Ammon's horn (tissue), 1 donor: ENCODE results near the gene GALNTL6.
"Not testable (repeated sequence)": the region's sequence is repeated elsewhere in the genome, so short reads cannot be mapped to it uniquely, and the experiment has no call there.

Experiments
- DNase-seq: peaks from one replicate; pipeline ENCODE4 v3.0.0-alpha.2; 2016; ENCODE audit warnings: low spot score

Gene GALNTL6

DNA sequence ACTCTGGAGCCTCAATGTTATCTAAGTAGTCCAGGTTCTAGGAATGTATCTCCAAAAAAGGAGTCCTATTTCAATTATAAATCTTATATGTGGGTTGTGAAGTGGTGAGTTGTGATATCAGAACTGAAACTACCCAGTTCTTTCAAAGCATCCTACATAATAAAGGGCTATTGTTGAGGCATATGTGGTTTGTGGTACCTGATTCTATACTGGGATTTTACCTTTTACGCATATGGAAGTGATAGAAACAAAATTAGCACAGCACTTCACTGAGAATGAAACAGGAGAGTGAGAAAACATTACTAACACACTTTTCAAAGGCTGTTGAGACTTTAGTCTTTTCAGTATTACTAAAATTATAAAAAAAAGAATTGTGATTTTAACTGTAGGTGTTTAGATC, 937.7 kb downstream of the GALNTL6 start:
- DNase-seq: no peak

DNA sequence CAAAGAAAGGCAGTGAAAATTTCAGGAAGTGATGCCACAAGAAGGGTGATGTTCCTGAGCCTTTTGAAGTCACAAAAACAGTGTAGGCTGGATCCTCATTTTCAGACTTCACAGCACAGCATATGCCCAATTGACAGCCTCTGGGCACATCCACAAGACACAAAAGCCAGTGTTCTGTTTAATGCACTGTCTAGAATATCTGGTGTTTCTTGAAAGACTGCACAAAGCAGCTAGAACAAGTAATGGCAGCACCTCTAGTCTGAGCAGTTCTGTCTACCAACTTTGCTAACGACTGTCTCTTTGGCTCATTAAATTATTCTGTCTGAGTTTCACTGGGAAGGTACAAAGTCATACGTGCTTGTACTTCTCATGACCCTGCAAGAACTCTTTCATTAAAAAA, 938.3 kb downstream of the GALNTL6 start:
- DNase-seq: no peak

DNA sequence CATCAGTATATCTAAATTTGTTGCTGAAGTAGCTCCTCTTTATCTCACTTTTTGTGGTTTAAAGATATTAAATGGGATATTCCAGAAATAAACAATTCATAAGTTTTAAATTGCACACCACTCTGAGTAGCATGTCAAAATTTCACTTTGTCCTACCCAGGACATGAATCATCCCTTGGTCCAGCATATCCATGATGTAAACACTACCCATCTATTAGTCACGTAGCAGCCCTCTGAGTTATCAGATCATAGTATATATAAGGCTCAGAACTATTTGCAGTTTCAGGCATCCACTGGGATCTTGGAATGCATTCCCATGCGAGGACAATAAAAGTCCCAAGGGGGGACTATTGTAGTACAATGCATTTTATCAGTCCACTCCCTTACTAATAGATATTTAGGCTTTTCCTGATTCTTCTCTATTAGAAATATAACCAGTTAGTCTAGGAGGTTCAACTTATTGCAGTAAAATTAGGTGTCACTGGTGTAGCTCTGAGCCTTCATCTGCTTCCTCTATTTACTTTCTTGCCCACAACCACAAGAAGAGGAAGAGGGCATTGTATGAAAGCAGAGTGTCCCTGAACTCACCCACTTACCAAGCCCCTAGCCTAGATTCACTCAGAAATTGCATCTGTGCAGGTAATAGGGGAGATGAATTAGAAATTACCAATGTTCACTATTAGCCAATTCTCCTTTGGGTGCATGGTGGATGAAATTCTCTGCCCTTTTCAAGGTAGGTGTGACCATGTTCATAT, 945.6 kb downstream of the GALNTL6 start:
- no peak for DNase-seq

DNA sequence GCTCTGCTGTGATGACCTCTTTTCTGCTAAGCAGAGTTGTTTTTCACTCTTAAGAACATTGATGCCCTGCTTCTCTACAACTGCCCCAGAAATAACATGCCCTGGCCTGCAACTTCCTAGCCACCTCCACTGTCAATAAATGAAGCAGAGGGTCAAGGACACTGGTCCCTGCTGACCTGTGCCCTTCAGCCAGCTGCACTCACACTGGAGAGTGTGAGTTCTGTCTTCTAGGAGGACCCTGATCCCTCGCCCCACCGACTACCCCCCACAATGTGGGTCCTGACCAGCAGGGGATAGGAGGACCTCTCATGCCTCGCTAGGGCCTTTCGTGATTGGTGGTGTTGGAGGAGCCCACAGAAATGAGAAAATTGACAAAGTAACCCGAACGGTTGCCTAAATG, 947.3 kb downstream of the GALNTL6 start:
- DNase-seq: no peak

DNA sequence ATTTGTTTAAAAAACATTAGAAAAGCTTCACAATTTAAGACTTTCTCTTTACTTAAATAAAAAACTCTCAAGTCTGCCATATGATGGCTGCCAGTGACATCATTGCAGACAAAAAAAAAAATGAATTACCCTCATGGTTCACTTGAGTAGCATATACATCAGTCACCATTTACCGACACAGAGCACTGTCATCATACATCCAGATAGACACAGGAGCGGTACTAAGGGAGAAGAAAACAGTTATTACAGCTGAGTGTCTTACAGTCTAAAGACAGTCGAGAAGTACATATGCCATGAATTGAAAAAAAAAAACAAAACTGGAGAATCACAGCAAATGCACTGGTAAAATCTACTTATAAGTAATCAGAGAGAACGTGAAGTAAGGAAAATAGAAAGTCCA, 949.7 kb downstream of the GALNTL6 start:
- DNase-seq: no peak

DNA sequence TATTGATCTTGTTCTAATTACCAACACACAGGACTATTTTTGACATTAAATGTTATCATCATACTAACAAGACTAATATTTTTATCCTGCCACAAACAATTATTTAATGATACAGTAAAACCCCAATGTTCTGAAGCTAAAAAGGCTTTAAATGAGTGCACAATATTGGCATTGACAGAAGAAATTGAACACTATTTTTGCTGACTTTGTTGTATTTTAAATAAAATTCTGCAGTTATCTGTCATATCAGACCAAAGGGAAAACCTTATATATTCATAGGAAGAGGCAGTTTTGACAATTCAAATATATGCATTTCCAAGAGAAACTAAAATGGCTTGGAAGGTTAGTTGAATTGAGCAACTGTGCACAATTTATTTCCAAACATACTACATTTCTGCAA, 957.6 kb downstream of the GALNTL6 start:
- no peak for DNase-seq

DNA sequence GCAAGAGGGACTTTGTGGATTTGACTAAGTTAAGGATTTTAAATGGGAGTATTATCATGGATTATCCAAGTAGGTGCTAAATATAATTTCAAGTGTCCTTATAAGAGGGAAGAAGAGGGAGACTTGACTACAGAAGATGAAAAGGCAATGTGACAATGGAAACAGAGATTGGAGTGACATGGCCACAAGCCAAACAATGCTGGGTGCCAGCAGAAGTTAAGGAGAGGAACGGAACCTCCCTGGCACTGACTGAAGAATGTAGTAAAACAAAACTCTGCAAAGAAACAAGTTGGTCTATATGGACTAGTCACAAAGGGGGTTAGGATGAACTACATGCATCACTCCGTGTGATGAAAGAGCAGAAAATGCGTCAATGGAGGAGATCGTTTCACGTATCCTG, 959.6 kb downstream of the GALNTL6 start:
- DNase-seq: no peak

DNA sequence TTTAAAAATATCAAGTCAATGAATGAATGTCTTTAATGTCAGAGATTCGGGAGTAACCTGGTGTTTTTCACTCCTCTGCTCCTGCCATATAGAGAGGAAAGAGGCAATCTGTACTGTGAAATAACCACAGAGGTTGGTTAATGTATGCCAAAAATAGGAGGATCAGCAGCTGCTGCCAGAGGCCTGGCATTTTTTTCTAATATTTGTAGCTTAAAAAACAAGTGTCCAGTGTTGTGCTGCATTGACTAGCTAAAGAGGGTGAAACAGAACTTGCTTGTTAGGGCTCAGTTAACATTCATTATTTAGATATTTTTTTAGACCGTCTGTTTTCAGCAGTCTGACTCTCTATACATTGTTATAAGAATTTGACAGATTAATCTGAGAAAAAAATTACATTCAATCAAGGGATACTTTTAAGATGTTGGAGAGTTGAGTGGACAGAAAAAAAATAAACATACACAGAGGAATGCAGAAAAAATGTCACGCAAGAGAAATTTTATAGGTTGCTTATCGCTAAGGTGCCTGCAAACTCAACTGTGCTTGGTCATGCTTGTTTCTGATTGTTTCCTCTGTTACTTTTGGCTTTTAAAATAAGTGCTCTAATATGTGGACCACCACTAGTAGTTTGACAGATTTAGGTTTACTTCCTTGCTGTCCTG, 963.1 kb downstream of the GALNTL6 start:
- no peak for DNase-seq

DNA sequence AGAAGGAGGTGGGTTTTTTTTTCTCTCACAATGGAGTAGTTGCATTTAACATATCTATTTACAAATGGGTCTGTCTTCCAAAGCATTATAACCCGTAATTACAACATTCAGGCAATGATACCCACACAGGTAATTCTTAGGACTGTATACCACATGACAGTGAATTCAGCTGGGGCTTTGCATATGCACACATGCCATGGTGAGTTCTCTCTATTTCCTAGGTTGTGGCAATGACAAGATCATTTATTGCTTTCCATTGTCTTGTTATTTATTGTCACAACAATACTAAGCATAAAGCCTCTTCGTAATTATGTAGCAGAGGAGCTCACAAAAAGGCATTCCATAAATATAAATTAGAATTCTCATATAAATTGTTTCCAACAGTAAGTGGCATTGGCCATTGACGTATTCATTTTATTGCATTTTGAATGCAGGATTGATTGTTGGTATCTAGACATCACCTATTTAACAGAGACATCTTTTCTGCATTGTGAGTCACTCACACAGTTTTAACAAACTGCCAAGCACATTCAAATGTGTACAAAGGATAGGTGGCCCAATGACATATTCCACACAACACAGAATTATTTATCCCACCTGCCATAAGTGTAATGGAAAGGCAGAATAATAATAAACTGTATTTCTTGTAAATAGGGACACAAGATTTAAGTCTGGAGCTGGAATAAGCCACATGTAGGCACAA, 964.7 kb downstream of the GALNTL6 start:
- no peak for DNase-seq

DNA sequence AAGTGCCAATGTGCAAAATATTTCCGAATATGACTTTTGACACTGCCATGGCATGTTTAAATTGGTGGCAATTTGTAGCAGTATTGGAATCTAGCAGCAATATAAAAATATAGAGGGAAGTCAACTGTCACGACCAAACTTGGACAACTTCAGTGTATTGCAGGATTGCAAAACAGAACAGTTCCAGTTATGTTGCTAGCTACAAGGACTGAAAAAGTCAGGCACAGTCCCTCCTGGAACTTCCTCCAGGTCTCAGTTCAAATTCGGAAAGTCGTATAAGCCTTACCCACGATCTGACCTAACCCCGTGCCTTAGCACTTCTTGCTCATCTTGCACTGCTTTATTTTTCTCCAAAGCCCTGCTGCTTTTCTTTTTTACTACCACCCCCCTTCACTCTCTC, 965.4 kb downstream of the GALNTL6 start:
- DNase-seq: no peak

DNA sequence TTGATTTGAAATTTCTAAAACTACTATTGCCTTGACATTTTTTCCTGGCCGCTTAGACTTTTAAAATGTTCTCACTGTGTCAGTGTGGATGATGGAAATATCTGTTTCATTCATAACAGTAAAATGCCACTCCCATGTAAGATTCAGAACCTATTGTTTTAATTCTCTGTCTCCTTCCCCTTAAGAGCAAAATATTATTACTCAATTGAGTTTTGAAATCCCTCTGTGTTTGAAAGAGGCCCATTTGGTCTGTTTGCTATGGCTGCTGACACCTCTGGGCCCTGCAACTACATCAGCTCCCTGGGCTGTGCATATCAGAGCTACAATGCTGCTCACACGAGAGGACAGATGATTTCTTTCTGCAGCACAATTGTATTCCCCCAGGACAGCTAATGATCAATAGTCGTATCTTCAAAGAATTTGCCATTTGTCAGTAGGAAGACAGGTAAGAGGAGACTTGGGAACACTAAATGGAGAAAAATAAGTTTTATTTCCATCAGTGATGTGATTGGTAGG, 967.4 kb downstream of the GALNTL6 start:
- no peak for DNase-seq

DNA sequence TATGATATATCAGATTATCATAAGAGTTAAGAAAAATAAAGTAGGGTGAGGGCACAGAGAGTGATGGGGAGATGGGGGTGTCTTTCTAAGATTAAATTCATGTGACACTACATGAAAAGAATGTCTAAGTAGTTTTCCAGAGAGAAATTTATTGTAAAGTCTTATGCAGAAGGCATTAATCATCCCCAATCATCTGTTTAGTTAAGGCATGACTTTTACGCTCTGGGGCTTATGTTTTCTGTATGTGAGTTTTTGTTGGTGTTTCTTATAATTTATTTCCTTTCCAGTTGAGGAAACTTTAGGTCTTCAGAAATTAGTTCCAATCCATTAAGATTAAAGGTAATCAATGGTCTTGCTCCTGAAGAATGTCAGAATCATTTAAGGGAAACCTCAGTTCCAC, 972.4 kb downstream of the GALNTL6 start:
- no peak for DNase-seq

DNA sequence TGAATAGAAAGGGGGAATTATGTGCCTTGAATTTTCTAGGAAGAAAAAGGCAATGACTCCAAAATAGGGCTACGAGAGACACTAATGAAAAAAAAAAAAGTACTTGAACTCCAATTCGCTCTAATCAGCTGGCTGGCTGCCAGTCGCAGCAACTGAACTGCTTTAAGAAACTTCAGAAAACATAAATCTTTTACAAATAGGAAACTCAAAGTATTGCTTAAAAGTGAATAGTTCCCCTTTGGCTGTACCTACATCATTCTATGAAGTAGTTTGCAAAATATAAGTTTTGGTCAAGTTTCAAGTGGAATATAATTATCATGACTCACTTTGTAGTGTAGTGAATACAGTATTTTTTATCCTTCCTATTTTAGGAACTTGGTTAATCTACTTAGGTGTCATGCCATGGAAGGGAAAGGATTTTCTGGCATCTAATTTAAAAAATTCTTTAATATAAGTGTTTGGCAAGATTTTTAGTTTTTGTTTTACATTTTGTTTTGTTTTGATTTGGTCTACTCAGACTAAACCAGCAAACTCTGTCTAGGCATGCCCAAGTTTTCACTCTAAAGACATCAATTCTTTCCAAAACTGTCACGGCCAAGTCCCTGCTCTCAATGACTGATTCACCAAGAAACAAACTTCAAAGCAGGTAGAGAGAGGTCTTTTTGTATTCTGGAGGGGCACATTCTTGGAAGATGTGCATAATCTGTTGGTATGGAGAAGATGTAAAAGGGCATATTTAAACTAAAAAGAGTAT, 973.0 kb downstream of the GALNTL6 start:
- no peak for DNase-seq

DNA sequence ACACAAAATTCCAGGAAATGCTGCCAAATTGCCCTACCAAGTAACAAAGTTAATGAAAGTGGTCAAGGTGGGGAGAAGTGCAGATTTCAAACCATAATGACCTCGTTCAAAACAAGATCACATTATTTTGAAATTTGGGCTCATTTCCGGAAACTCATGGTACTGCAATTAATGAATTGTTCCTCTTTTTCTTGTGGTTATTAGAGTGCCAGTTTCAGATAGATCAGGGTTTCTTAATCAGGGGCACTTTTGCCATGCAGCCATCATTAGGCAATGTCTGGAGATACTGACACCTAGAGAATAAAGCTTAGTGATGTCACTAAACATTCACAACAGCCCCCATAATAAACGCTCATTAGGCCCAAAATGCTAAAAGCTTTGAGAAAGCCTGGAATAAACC, 973.9 kb downstream of the GALNTL6 start:
- DNase-seq: no peak

DNA sequence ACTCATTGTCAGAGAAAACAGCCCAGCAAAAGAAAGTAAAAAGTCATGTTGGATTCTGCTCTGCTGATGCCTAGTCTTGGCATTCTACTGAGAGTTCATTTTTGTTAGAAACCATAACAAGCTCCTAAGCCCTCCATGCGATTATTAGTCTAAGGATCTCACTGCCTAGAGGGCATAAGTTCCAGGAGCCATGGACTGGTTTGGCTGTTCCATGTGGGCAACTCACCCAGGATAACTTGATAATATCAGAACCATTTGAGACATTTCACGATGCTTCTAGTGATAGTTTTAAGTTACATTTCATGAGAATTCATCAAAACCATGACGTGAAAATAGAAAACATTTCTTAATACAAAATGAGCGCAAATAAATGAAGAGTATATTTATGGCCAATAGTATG, 978.6 kb downstream of the GALNTL6 start:
- DNase-seq: no peak

DNA sequence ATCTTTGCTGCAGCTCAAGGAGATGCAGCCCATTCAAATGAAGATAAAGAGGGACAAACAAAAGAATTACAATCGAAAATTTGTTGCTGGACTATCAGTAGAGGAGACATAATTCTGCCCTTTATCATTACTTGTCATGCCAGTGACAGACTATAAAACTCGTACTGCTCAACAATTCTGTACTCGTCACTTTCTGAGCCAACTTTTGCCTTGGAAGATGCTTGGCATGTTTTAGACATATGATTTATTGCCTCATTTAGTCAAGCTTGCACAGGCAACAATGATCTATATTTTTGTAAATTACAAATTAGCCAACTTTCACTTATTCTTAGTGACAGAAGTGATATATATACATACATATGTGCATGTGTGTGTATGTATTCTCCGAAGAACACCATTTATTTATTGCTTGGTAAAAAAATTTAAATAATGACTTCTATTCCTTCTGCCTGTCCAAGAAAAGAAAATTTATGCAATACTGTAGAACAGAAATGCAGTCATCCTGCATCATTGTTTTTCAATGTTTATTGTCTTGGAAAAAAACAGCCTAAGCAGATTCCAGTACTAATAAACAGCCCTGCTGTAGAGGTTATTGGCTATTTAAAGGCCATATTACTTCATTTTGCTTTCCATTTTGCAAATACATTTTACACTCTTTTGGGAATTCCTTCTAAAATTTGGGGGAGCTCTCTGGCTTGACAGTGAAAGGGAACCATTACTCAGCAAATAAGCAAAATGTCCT, 980.5 kb downstream of the GALNTL6 start:
- no peak for DNase-seq

DNA sequence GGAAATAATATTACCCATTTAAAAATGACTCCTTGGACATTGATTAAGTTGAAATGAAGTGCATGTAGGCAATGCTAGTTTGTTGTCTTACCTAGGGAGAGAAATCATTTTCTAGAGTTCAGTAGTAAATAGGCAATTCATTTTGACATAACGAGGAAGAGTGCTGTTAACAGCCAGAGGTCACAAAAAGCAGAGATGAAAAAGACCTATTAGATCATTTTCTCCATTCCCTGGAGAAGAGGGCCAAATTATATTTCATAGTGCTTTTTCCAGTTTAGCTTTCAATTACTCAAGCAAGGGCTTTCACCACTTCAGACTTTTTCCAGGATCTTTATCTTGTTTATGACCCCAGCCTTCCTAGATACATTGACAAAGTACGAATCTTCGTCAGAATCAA, 981.1 kb downstream of the GALNTL6 start:
- no peak for DNase-seq

DNA sequence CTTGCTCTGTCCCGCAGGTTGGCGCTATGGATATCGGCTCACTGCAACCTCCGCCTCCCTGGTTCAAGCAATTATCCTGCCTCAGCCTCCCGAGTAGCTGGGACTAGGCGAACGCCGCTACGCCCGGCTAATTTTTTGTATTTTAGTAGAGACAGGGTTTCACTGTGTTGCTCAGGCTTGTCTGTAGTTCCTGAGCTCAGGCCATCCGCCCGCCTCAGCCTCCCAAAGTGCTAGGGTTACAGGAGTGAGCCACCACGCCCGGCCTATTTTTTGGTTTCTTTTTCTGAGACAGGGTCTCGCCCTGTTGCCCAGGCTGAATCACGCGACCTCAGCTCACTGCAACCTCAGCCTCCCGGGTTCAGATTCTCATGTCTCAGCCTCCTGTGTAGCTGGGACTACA, 984.1 kb downstream of the GALNTL6 start:
- not testable (repeated sequence) for DNase-seq

DNA sequence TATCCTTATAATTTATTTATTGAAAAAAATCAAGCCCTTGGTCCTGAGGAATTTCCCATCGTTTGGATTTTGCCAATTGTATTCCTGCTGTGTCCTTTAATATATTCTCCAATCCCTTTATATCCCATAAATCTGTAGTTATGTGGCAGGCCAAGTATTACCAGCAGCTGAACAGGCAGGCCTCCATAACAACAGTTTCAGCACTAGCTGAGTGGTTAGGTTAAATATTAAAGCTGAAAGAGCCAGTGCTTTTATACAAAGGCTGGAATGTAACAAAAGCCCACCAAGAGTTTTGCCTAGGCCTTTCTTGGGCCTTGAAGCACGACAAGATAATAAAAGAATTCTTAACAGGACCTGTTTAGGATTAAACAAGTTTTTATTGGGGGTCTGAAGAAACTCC, 988.8 kb downstream of the GALNTL6 start:
- no peak for DNase-seq

DNA sequence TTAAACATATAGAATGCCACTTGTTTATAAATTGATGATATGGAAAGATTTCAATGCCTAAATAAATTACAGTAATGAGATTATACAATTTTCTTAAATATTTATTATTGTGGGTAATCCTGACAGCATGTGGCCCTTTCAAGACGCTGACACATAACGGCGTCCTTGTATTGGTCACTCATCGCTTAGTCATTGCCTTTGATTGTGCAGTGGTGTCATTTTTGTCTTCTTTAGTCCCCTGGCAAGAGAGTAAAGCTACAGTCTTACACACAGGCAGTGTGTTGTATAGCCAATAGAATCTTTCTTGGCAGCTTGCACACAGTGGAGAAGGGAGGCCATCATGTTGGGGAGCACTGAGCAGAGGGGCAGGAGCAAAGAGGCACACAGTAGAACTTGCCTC, 993.6 kb downstream of the GALNTL6 start:
- DNase-seq: no peak

DNA sequence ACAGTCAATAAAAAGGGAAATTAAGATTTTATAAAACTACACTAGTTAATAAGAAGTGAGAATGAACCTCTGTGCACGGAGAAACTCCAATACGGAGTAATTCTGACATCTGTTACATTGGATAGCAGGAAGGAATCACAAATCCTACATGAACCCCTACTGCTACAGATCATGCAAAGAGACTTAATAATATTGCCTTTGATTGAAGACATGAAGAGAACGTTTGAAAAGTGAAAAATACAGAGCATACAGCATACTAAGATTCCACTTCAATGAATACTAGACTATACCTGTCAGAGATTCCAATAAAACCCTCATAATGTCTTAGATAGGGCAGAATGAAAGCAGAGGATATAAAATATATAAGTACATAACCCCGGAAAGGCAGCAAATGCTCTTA, 995.0 kb downstream of the GALNTL6 start:
- no peak for DNase-seq

DNA sequence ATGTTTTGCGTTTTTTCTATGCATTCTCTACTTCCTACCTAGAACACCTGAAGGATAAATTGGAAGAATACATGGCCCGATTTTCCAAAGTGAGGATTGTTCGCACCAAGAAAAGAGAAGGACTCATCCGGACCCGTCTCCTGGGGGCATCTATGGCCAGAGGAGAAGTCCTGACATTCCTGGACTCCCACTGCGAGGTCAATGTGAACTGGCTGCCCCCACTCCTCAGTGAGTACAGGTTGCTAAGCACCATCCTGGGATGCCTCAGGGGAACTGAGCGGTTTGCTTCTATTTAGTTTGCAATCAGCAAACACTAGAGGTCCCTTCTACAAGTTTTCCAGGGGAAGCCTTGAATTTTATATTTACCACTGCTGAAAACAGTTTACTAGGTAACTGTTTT, 996.1 kb downstream of the GALNTL6 start:
- no peak for DNase-seq
